Colonic mucosa (tissue), 4 donors: ENCODE data around the gene SNX30. TPM values are rescaled to one million over a fixed set of nuclear protein-coding genes. Genes with fewer than 3 reads are reported as not detected.

Experiments used
- DNase-seq: peaks from one replicate; pipeline ENCODE4 v3.0.0-alpha.2; 2020
- H3K27ac ChIP-seq: fragments of 200-600 bp; one replicate; pipeline ENCODE4 v1.8.0; 2021
- H3K27me3 ChIP-seq: fragments of 200-600 bp; one replicate; pipeline ENCODE4 v1.8.0; 2021
- H3K36me3 ChIP-seq: fragments of 200-600 bp; one replicate; pipeline ENCODE4 v1.8.0; 2021
- H3K4me1 ChIP-seq: fragments of 200-600 bp; one replicate; pipeline ENCODE4 v1.8.0; 2021; ENCODE audit warnings: mild to moderate bottlenecking
- H3K4me3 ChIP-seq: fragments of 200-600 bp; one replicate; pipeline ENCODE4 v1.8.0; 2021
- H3K9ac ChIP-seq, 2 donors: one replicate each; pipeline ENCODE4 v1.7.0; 2013; ENCODE audit warnings: control low read depth in 2 of 2, low read depth in 2 of 2, low read length in 2 of 2
- H3K9me3 ChIP-seq: fragments of 200-600 bp; one replicate; pipeline ENCODE4 v1.8.0; 2021
- CTCF ChIP-seq: fragments of 200-600 bp; IDR thresholded peaks from one replicate; pipeline ENCODE4 v1.8.0; 2022; ENCODE audit warnings: antibody characterized with exemption, mild to moderate bottlenecking
- intact Hi-C: fragments of 100-400 bp; cut with DNase I; formaldehyde crosslinking; loops from one replicate; pipeline ENCODE4 v1.14.1; 2022
- total RNA-seq, 2 donors: library from RNA; stranded (reverse); fragmentation: NEBNext Ultra II Directional in 1 of 2; extraction: Animal tissue kit (Norgen Biotek cat#: 25700) in 1 of 2; gene quantifications; one replicate each; pipeline ENCODE4 v1.2.1, GENCODE V29; 2021
- donor health status: healthy.
- donor health status: DM: no; HTN: no; CAD: no.
- donor health status: DM: no; HTN: no; CAD: no.

The SNX30 gene
- total RNA-seq, 2 donors from 2014 or later, result 17.1 to 30.3 TPM

- H3K36me3 ChIP-seq, result no peaks in the 10 kb centered on the region
- H3K27ac ChIP-seq, result no peak overlapping the region
- no peaks in the 10 kb centered on the region for H3K9me3 ChIP-seq
- TF ChIP-seq CTCF, result no peak
- intact Hi-C loops, result no loop called here
- no peak for DNase-seq
- no peak overlapping the region for H3K9ac ChIP-seq
- no peaks in the 10 kb centered on the region for H3K27me3 ChIP-seq
- no peaks in the 10 kb centered on the region for H3K4me1 ChIP-seq
- H3K4me3 ChIP-seq, result no peak overlapping the region
These were observed 103.5 kb downstream of the SNX30 start for GRCh38 chr9:112853882-112854585.

GRCh38 chr9:112854657-112855056, 104.1 kb downstream of the SNX30 start:
- Histone ChIP-seq H3K4me3 (no peak overlapping the region), H3K9me3 (no peaks in the 10 kb centered on the region), H3K27ac (no peak overlapping the region), H3K27me3 (no peaks in the 10 kb centered on the region), H3K36me3 (no peaks in the 10 kb centered on the region), H3K4me1 (no peaks in the 10 kb centered on the region), H3K9ac (no peak overlapping the region)
- intact Hi-C loops, result no loop called here
- DNase-seq, result no peak
- TF ChIP-seq CTCF, result no peak

GRCh38 chr9:112856200-112856599, 105.6 kb downstream of the SNX30 start:
- H3K27me3 ChIP-seq, result no peaks in the 10 kb centered on the region
- H3K36me3 ChIP-seq, result no peaks in the 10 kb centered on the region
- no peak overlapping the region for H3K9ac ChIP-seq
- intact Hi-C loops, result no loop called here
- H3K9me3 ChIP-seq, result no peaks in the 10 kb centered on the region
- TF ChIP-seq CTCF, result no peak
- no peak for DNase-seq
- no peak overlapping the region for H3K27ac ChIP-seq
- H3K4me1 ChIP-seq, result no peaks in the 10 kb centered on the region
- no peak overlapping the region for H3K4me3 ChIP-seq

- Histone ChIP-seq H3K27ac (no peak overlapping the region), H3K27me3 (no peaks in the 10 kb centered on the region), H3K9ac (no peak overlapping the region), H3K4me1 (no peaks in the 10 kb centered on the region), H3K4me3 (no peak overlapping the region), H3K36me3 (no peaks in the 10 kb centered on the region), H3K9me3 (no peaks in the 10 kb centered on the region)
- TF ChIP-seq CTCF, result no peak
- intact Hi-C loops, result no loop called here
- DNase-seq, result no peak
These were observed 106.3 kb downstream of the SNX30 start for GRCh38 chr9:112856843-112857242.

- no peak for DNase-seq
- no peak for TF ChIP-seq CTCF
- Histone ChIP-seq H3K4me1 (peaks cover 3% of the 10 kb centered on the region), H3K27ac (no peak overlapping the region), H3K4me3 (no peak overlapping the region), H3K27me3 (no peaks in the 10 kb centered on the region), H3K9ac (no peak overlapping the region), H3K9me3 (no peaks in the 10 kb centered on the region), H3K36me3 (no peaks in the 10 kb centered on the region)
- intact Hi-C loops, result no loop called here
These were observed 107.4 kb downstream of the SNX30 start for GRCh38 chr9:112858005-112858404.
